C4-2B (cell line): ENCODE measurements around the gene NSL1.

ENCODE experiments used
- ZFX ChIP-seq: fragments of 450-650 bp; IDR thresholded peaks from 2 replicates; pipeline ENCODE4 v1.6.1; 2017
- TF ChIP-seq, protein P1 (sequence below): fragments of 450-650 bp; conservative IDR thresholded peaks from 2 replicates; pipeline ENCODE4 v1.5.1; 2017; ENCODE audit warnings: mild to moderate bottlenecking

DNA sequence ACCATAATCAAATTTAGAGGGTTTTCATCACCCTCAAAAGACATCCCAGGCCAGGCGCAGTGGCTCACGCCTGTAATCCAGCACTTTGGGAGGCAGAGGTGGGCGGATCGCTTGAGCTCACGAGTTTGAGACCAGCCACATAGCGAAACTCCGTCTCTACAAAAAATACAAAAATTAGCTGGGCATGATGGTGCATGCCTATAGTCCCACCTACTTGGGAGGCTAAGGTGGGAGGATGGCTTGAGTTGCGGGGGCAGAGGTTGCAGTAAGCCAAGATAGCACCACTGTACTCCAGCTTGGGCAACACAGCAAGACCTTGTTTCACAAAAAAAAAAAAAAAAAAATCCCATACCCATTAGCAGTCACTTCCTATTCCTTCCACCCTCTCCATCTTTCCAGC, 58.5 kb downstream of the NSL1 start:
- TF ChIP-seq, protein P1, sequence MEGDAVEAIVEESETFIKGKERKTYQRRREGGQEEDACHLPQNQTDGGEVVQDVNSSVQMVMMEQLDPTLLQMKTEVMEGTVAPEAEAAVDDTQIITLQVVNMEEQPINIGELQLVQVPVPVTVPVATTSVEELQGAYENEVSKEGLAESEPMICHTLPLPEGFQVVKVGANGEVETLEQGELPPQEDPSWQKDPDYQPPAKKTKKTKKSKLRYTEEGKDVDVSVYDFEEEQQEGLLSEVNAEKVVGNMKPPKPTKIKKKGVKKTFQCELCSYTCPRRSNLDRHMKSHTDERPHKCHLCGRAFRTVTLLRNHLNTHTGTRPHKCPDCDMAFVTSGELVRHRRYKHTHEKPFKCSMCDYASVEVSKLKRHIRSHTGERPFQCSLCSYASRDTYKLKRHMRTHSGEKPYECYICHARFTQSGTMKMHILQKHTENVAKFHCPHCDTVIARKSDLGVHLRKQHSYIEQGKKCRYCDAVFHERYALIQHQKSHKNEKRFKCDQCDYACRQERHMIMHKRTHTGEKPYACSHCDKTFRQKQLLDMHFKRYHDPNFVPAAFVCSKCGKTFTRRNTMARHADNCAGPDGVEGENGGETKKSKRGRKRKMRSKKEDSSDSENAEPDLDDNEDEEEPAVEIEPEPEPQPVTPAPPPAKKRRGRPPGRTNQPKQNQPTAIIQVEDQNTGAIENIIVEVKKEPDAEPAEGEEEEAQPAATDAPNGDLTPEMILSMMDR: no peak
- no peak for TF ChIP-seq ZFX
